ENCODE measurements around the gene CTF1. TPM values are rescaled to one million over a fixed set of nuclear protein-coding genes. Genes with fewer than 3 reads are reported as not detected.

The CTF1 gene
- total and polyA plus RNA-seq, 12 donors: 2.1 to 13.9 (median 5.8) TPM

DNA sequence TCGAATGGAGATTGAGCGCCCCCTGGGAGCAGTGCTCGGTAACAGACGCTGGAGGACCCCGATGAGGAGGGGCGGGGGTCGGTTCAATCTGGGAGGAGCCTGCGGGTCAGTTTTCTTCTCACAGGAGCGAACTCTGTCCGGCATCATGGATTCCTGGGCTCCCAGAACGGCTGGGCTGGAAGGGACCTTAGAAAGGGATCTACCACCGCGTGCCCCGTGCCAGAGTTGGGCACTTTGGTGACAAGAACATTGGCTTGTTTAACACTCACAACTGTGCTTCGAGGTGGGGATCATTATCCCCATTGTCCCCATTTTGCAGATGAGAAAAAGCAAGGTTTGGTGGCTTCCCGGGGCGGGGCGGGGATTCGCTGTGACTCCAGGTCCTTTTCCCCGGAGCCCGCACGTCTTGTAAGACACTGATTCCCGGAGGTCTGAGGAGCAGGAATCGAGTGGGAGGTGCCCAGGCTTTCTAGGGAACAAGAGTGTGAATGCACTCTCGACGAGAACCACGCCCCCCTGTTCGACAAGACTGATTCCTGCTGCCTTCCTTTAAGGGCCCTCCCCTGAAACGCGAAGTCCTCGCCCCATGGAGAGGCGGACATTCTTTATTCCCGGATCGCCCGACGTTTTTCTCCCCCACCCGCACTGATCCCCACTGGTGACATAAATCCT is 25.5 kb downstream of the CTF1 start:
- H3K4me1 ChIP-seq (replicated peaks in 1 of 2): peaks cover 7 to 13% of the 10 kb centered on the region in 2 donors
- intact Hi-C loops (cut with DNase I): loop anchor here in 1 of 2 donors (10.0 kb wide), 1 partner anchor 63 kb away; the partner anchor contains the start of gene HSD3B7

DNA sequence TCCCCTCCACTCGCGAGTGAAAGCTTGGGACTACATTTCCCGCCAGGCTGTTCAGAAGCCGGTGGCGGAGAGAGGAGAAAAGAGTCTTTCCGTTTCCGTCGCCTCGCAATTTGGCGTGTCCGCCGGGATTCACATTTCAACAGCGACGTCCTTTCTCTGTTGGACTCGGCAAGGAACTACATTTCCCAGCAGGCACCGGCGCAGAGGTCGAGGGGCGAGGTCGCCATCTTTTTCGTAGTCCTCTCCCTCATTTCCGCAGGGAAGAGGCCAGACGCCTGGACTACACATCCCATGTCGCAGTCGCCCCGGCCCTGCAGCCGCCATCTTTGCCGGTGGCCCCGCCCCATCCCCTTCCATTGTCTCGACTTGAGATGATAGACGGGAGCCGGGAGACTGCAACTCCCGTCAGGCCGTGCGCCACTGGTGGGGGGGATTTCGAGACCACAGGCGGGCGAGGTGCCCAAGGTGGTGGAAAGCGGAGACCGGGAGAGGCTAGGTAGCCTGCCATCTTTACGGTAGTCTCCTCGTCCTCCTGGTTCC is 26.1 kb downstream of the CTF1 start:
- Histone ChIP-seq H3K4me1 (replicated peaks in 1 of 2) (peaks cover 7 to 13% of the 10 kb centered on the region in 2 donors), H3K36me3 (replicated peaks in 1 of 2) (no peaks in the 10 kb centered on the region), H3K27ac (peak overlapping the region; percentile 58 to 95 (median 87)), H3K27me3 (no peaks in the 10 kb centered on the region), H3K4me3 (peak overlapping the region in 3 of 4 donors; percentile 15 to 92 (median 53)), H3K9me3 (replicated peaks in 1 of 3) (no peaks in the 10 kb centered on the region)
- intact Hi-C loops (cut with DNase I): loop anchor here in 1 of 2 donors (10.0 kb wide), 1 partner anchor 62 kb away; the partner anchor contains the start of gene HSD3B7
- TF ChIP-seq, protein P1, sequence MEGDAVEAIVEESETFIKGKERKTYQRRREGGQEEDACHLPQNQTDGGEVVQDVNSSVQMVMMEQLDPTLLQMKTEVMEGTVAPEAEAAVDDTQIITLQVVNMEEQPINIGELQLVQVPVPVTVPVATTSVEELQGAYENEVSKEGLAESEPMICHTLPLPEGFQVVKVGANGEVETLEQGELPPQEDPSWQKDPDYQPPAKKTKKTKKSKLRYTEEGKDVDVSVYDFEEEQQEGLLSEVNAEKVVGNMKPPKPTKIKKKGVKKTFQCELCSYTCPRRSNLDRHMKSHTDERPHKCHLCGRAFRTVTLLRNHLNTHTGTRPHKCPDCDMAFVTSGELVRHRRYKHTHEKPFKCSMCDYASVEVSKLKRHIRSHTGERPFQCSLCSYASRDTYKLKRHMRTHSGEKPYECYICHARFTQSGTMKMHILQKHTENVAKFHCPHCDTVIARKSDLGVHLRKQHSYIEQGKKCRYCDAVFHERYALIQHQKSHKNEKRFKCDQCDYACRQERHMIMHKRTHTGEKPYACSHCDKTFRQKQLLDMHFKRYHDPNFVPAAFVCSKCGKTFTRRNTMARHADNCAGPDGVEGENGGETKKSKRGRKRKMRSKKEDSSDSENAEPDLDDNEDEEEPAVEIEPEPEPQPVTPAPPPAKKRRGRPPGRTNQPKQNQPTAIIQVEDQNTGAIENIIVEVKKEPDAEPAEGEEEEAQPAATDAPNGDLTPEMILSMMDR (IDR thresholded peaks at IDR 0.05): no peak
- peak in 1 of 2 donors; percentile 43 for TF ChIP-seq POLR2A (IDR thresholded peaks at IDR 0.05)
- peak; percentile 99 to 100 (median 100) for DNase-seq
- 0 to 1% (median 0%) methylated on average over 18 to 42 of the region's 42 CpGs for WGBS, 4 donors

More for the DNA sequence above, 25.5 kb downstream of the CTF1 start:
- Histone ChIP-seq H3K9me3 (replicated peaks in 1 of 3) (no peaks in the 10 kb centered on the region), H3K27ac (peak overlapping the region; percentile 34 to 95 (median 85)), H3K4me3 (peak overlapping the region in 2 of 4 donors; percentile 53 to 56), H3K36me3 (replicated peaks in 1 of 2) (no peaks in the 10 kb centered on the region), H3K27me3 (no peaks in the 10 kb centered on the region)
- WGBS, 4 donors: 0 to 2% (median 0%) methylated on average over 24 to 37 of the region's 37 CpGs
- DNase-seq: peak; percentile 89 to 97 (median 92)
- TF ChIP-seq POLR2A (IDR thresholded peaks at IDR 0.05): peak in 1 of 2 donors; percentile 45
- TF ChIP-seq, protein P1 (IDR thresholded peaks at IDR 0.05): peak; percentile 83 to 97 (median 95)

DNA sequence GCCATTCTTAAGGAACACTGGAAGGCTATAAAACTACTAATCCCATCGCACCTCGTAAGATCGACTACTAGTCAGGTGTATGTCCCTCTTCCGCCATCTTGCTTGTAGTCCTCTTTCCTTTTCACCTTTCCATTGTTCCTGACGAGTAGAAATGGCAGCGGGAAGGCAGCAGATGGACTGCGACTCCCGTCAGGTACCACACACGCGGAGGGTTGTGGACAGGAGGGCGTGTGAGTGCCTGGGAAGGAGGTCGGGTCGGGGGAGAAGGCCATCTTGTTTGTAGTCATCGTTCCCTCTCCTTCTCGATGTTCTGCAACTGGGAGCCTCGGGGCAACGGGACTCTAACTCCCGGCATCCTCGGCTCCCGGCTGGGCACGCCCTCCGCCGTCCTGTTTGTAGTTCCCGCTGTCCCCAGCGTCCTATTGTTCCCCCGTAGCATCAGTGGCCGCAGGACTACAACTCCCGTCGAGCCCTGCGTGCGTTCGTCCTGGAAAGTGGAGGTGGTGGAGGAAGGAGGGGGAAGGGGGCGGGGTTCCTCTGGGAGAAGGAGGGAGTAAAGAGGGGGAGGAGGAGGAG is 26.6 kb downstream of the CTF1 start:
- DNase-seq: peak; percentile 100
- Histone ChIP-seq H3K4me1 (replicated peaks in 1 of 2) (peaks cover 7 to 13% of the 10 kb centered on the region in 2 donors), H3K9me3 (replicated peaks in 1 of 3) (no peaks in the 10 kb centered on the region), H3K27ac (peak overlapping the region; percentile 58 to 95 (median 87)), H3K27me3 (no peaks in the 10 kb centered on the region), H3K4me3 (peak overlapping the region in 3 of 4 donors; percentile 15 to 92 (median 87)), H3K36me3 (replicated peaks in 1 of 2) (no peaks in the 10 kb centered on the region)
- WGBS, 4 donors: 0 to 3% (median 1%) methylated on average over 15 to 33 of the region's 33 CpGs
- TF ChIP-seq, protein P1 (IDR thresholded peaks at IDR 0.05): no peak
- TF ChIP-seq POLR2A (IDR thresholded peaks at IDR 0.05): peak; percentile 57 to 76
- intact Hi-C loops (cut with DNase I): loop anchor here in 1 of 2 donors (10.0 kb wide), 1 partner anchor 62 kb away; the partner anchor contains the start of gene HSD3B7

GRCh38 chr16:30923554-30924075 is 27.2 kb downstream of the CTF1 start, which contains the start of gene FBXL19:
Gene FBXL19 (plus strand): TSS chr16:30923572. CDS start chr16:30925755, 2,183 bp downstream.
- peaks cover 7 to 13% of the 10 kb centered on the region in 2 donors for H3K4me1 ChIP-seq (replicated peaks in 1 of 2)
- no peaks in the 10 kb centered on the region for H3K9me3 ChIP-seq (replicated peaks in 1 of 3)
- no peaks in the 10 kb centered on the region for H3K36me3 ChIP-seq (replicated peaks in 1 of 2)
- no peak for TF ChIP-seq POLR2A (IDR thresholded peaks at IDR 0.05)
- TF ChIP-seq, protein P1 (IDR thresholded peaks at IDR 0.05): no peak
- intact Hi-C loops (cut with DNase I): loop anchor here in 1 of 2 donors (10.0 kb wide), 1 partner anchor 61 kb away; the partner anchor contains the start of gene HSD3B7
- DNase-seq: peak in 5 of 7 donors; percentile 11 to 75 (median 60)
- H3K27me3 ChIP-seq: no peaks in the 10 kb centered on the region
- 0 to 2% (median 0%) methylated on average over 1 to 31 of the region's 31 CpGs for WGBS, 4 donors
- peak within 1 kb of the TSS; percentile 58 to 95 (median 87) for H3K27ac ChIP-seq
- peak within 1 kb of the TSS in 3 of 4 donors; percentile 15 to 92 (median 87) for H3K4me3 ChIP-seq

Measured in adrenal gland (tissue), 12 donors.